HepG2 (cell line): ENCODE results near the gene CYB5R3. TPM values are rescaled to one million over a fixed set of nuclear protein-coding genes. Genes with fewer than 3 reads are reported as not detected.

ENCODE experiments used
- AHR ChIP-seq: IDR thresholded peaks from 2 replicates; pipeline ENCODE4 v1.6.1; 2018; ENCODE audit warnings: missing genetic modification reagents, missing compliant biosample characterization
- GFI1 ChIP-seq: sonication (generic); formaldehyde crosslinking; IDR thresholded peaks from 2 replicates; pipeline ENCODE4 v1.5.0; 2020; ENCODE audit warnings: missing genetic modification reagents, mild to moderate bottlenecking, borderline replicate concordance
- HCFC1 ChIP-seq: fragments of 150-350 bp; IDR thresholded peaks from 2 replicates; pipeline ENCODE4 v1.6.1; 2014; ENCODE audit warnings: low read depth, low read length
- HHEX ChIP-seq: IDR thresholded peaks from 2 replicates; pipeline ENCODE4 v1.6.1; 2016; ENCODE audit warnings: control low read depth
- HNF4A ChIP-seq: sonication (generic); formaldehyde crosslinking; IDR thresholded peaks from 2 replicates; pipeline ENCODE4 v1.4.0; 2020; ENCODE audit warnings: missing genetic modification reagents
- KLF9 ChIP-seq: IDR thresholded peaks from 2 replicates; pipeline ENCODE4 v1.6.1; 2016; ENCODE audit warnings: low read depth
- MBNL3 ChIP-seq: fragments of 250-450 bp; sonication (Bioruptor Pico); conservative IDR thresholded peaks from 2 replicates; pipeline ENCODE4 v1.8.0; 2022; ENCODE audit warnings: mild to moderate bottlenecking, inconsistent platforms
- MTF1 ChIP-seq: sonication (generic); formaldehyde crosslinking; IDR thresholded peaks from 2 replicates; pipeline ENCODE4 v1.5.0; 2020; ENCODE audit warnings: missing genetic modification reagents
- RXRB ChIP-seq: IDR thresholded peaks from 2 replicates; pipeline ENCODE4 v1.6.1; 2016; ENCODE audit warnings: borderline replicate concordance, missing genetic modification reagents, missing compliant biosample characterization
- SMAD1 ChIP-seq: sonication (generic); formaldehyde crosslinking; IDR thresholded peaks from 2 replicates; pipeline ENCODE4 v1.4.0; 2020; ENCODE audit warnings: missing genetic modification reagents, low read depth, mild to moderate bottlenecking, borderline replicate concordance
- TMF1 ChIP-seq: sonication (generic); formaldehyde crosslinking; IDR thresholded peaks from 2 replicates; pipeline ENCODE4 v1.8.1; 2022; ENCODE audit warnings: low read depth, missing genetic modification reagents
- TOE1 ChIP-seq: sonication (generic); formaldehyde crosslinking; IDR thresholded peaks from 2 replicates; pipeline ENCODE4 v1.4.0; 2020; ENCODE audit warnings: mild to moderate bottlenecking, missing genetic modification reagents
- ZNF205 ChIP-seq: IDR thresholded peaks from 2 replicates; pipeline ENCODE4 v1.6.1; 2018; ENCODE audit warnings: missing biosample characterization, missing genetic modification reagents
- ZNF207 ChIP-seq: fragments of 450-650 bp; IDR thresholded peaks from 2 replicates; pipeline ENCODE4 v1.6.1; 2016; ENCODE audit warnings: antibody characterized with exemption, borderline replicate concordance
- ZNF484 ChIP-seq: sonication (generic); formaldehyde crosslinking; IDR thresholded peaks from 2 replicates; pipeline ENCODE4 v1.5.1; 2020; ENCODE audit warnings: mild to moderate bottlenecking, low read depth, missing genetic modification reagents, borderline replicate concordance
- ZSCAN22 ChIP-seq: sonication (generic); formaldehyde crosslinking; IDR thresholded peaks from 2 replicates; pipeline ENCODE4 v1.4.0; 2020; ENCODE audit warnings: mild to moderate bottlenecking, missing genetic modification reagents
- polyA plus RNA-seq, 8 experiments: library from polyadenylated mRNA; depleted of rRNA in 3 of 8; stranded (reverse) in 7 of 8; unstranded in 1 of 8; fragments of >200 nt; fragmentation: Illumina TruSeq in 4 of 8; extraction: Trizol in 4 of 8; gene quantifications; 2 replicates each; pipeline versions ENCODE4 v1.2.1 to v1.2.3, GENCODE V29; 2011 to 2016; ENCODE audit warnings: low read depth in 4 of 8, missing spikeins in 1 of 8, mixed read lengths in 1 of 8; ENCODE audit not compliant: insufficient read depth in 1 of 8
- total RNA-seq, 5 experiments: library from RNA; depleted of rRNA; stranded (reverse); fragments of >200 nt; fragmentation: Illumina TruSeq; extraction: Trizol; gene quantifications; 2 replicates each; pipeline ENCODE4 v1.2.3, GENCODE V29; 2016; ENCODE audit warnings: low read depth in 1 of 5
- TF ChIP-seq, protein P1 (sequence below): sonication (generic); formaldehyde crosslinking; IDR thresholded peaks from 2 replicates; pipeline ENCODE4 v1.5.0; 2020; ENCODE audit warnings: mild to moderate bottlenecking, low read depth, missing genetic modification reagents, borderline replicate concordance
- TF ChIP-seq, protein P2 (sequence below): IDR thresholded peaks from 2 replicates; pipeline ENCODE4 v1.6.1; 2016; ENCODE audit warnings: low read depth
- TF ChIP-seq, protein P3 (sequence below): sonication (generic); formaldehyde crosslinking; IDR thresholded peaks from 2 replicates; pipeline ENCODE4 v1.5.1; 2020; ENCODE audit warnings: missing genetic modification reagents, mild to moderate bottlenecking, borderline replicate concordance
- TF ChIP-seq, protein P4 (sequence below): IDR thresholded peaks from 2 replicates; pipeline ENCODE4 v1.6.1; 2016
- TF ChIP-seq, protein P5 (sequence below): sonication (generic); formaldehyde crosslinking; IDR thresholded peaks from 2 replicates; pipeline ENCODE4 v1.9.0; 2021; ENCODE audit warnings: missing genetic modification reagents, mild to moderate bottlenecking, borderline replicate concordance
- TF ChIP-seq, protein P6 (sequence below): sonication (generic); formaldehyde crosslinking; IDR thresholded peaks from 2 replicates; pipeline ENCODE4 v1.8.1; 2023; ENCODE audit warnings: mild to moderate bottlenecking, missing genetic modification reagents, borderline replicate concordance
- TF ChIP-seq, protein P7 (sequence below): sonication (generic); formaldehyde crosslinking; IDR thresholded peaks from 2 replicates; pipeline ENCODE4 v1.8.0; 2022; ENCODE audit warnings: mild to moderate bottlenecking, missing genetic modification reagents, moderate library complexity

CYB5R3 gene
- total and polyA plus RNA-seq, 2 of the 13 experiments (the other 11 are each of a cell fraction or from before 2014, with no cell fraction given), result 32.4 to 305 TPM

DNA sequence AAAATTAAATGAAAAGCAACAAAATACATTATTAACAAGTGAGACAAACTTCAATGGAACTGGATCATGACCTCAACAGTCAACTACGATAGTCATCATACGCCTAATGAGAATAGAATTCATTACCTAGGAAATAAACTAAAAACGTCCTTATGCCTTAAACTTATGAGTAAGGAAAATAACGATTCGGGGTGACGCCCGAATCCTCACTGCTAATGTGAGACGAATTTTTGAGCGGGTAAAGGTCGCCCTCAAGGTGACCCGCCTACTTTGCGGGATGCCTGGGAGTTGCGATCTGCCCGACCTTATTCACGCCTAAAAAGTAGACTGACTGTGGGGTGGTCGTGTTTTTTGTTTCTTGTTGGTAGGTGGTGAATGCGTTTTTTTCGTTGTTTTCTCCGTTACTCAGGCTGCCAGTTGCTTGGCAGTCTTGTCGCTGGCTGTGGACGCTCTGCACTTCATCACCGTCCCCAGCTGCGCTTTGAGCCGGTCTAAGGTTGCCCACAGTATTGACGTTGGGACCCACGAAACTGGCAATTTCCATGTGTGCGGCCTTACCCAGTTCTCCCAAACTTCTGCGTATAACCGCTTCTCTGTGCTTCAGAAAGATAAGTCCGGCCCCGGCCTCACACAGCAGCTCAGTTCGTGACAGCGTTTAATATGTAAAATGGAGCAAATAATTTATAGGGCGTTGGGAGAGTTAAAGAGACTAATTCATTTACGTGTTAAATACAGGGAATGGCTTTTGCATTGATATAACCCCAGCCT lies 33.9 kb downstream of the CYB5R3 start (continued):
- TF ChIP-seq ZNF484 (CRISPR knock-in tag) (no peak), MBNL3 (CRISPR knock-in tag) (no peak), ZSCAN22 (CRISPR knock-in tag) (no peak), TMF1 (peak; percentile 85), TOE1 (peak; percentile 97; the same call in 1 of the 2 replicates), HHEX (CRISPR knock-in tag) (0 out of 2 replicates have a peak, but pooled peaks have one; percentile 15), MTF1 (peak; percentile 80; the same call in 1 of the 2 replicates), HCFC1 (no peak), RXRB (peak; percentile 87; the same call in 1 of the 2 replicates), ZNF207 (no peak), HNF4A (CRISPR knock-in tag) (peak; percentile 67), GFI1 (CRISPR knock-in tag) (peak; percentile 21; the same call in 1 of the 2 replicates), AHR (CRISPR knock-in tag) (peak; percentile 72; the same call in 1 of the 2 replicates), ZNF205 (CRISPR knock-in tag) (peak; percentile 95), SMAD1 (CRISPR knock-in tag) (no peak), KLF9 (CRISPR knock-in tag) (peak; percentile 97)
- TF ChIP-seq, protein P1, sequence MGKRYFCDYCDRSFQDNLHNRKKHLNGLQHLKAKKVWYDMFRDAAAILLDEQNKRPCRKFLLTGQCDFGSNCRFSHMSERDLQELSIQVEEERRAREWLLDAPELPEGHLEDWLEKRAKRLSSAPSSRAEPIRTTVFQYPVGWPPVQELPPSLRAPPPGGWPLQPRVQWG (CRISPR knock-in tag), result no peak
- TF ChIP-seq, protein P2, sequence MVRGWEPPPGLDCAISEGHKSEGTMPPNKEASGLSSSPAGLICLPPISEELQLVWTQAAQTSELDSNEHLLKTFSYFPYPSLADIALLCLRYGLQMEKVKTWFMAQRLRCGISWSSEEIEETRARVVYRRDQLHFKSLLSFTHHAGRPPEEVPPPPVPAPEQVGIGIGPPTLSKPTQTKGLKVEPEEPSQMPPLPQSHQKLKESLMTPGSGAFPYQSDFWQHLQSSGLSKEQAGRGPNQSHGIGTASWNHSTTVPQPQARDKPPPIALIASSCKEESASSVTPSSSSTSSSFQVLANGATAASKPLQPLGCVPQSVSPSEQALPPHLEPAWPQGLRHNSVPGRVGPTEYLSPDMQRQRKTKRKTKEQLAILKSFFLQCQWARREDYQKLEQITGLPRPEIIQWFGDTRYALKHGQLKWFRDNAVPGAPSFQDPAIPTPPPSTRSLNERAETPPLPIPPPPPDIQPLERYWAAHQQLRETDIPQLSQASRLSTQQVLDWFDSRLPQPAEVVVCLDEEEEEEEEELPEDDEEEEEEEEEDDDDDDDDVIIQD (CRISPR knock-in tag), result no peak
- TF ChIP-seq, protein P3, sequence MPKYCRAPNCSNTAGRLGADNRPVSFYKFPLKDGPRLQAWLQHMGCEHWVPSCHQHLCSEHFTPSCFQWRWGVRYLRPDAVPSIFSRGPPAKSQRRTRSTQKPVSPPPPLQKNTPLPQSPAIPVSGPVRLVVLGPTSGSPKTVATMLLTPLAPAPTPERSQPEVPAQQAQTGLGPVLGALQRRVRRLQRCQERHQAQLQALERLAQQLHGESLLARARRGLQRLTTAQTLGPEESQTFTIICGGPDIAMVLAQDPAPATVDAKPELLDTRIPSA (CRISPR knock-in tag), result no peak
- TF ChIP-seq, protein P4, sequence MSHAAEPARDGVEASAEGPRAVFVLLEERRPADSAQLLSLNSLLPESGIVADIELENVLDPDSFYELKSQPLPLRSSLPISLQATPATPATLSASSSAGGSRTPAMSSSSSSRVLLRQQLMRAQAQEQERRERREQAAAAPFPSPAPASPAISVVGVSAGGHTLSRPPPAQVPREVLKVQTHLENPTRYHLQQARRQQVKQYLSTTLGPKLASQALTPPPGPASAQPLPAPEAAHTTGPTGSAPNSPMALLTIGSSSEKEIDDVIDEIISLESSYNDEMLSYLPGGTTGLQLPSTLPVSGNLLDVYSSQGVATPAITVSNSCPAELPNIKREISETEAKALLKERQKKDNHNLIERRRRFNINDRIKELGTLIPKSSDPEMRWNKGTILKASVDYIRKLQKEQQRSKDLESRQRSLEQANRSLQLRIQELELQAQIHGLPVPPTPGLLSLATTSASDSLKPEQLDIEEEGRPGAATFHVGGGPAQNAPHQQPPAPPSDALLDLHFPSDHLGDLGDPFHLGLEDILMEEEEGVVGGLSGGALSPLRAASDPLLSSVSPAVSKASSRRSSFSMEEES, result peak; percentile 75
- TF ChIP-seq, protein P5, sequence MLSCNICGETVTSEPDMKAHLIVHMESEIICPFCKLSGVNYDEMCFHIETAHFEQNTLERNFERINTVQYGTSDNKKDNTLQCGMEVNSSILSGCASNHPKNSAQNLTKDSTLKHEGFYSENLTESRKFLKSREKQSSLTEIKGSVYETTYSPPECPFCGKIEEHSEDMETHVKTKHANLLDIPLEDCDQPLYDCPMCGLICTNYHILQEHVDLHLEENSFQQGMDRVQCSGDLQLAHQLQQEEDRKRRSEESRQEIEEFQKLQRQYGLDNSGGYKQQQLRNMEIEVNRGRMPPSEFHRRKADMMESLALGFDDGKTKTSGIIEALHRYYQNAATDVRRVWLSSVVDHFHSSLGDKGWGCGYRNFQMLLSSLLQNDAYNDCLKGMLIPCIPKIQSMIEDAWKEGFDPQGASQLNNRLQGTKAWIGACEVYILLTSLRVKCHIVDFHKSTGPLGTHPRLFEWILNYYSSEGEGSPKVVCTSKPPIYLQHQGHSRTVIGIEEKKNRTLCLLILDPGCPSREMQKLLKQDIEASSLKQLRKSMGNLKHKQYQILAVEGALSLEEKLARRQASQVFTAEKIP, result no peak
- TF ChIP-seq, protein P6, sequence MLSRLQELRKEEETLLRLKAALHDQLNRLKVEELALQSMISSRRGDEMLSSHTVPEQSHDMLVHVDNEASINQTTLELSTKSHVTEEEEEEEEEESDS (CRISPR knock-in tag), result peak; percentile 100
- TF ChIP-seq, protein P7, sequence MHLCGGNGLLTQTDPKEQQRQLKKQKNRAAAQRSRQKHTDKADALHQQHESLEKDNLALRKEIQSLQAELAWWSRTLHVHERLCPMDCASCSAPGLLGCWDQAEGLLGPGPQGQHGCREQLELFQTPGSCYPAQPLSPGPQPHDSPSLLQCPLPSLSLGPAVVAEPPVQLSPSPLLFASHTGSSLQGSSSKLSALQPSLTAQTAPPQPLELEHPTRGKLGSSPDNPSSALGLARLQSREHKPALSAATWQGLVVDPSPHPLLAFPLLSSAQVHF (CRISPR knock-in tag), result peak; percentile 84; the same call in 1 of the 2 replicates
